Mesodermal cell (in vitro differentiated cells): ENCODE results near the gene TMEM163.
A peak's percentile ranks its signal among the peaks of the same experiment; 100 is the strongest.

Experiments used
- H3K27ac ChIP-seq: 2 replicates; pipeline ENCODE4 v1.7.0; 2013; ENCODE audit warnings: mild to moderate bottlenecking, low read depth, low read length, moderate library complexity; ENCODE audit not compliant: severe bottlenecking
- H3K36me3 ChIP-seq: 2 replicates; pipeline ENCODE4 v1.7.1; 2013; ENCODE audit warnings: mild to moderate bottlenecking, low read length, moderate library complexity; ENCODE audit not compliant: control insufficient read depth, insufficient read depth
- H3K4me1 ChIP-seq: one replicate; pipeline ENCODE4 v1.7.1; 2013; ENCODE audit warnings: mild to moderate bottlenecking, low read length; ENCODE audit not compliant: insufficient read depth, control insufficient read depth, poor library complexity, severe bottlenecking
- H3K4me3 ChIP-seq: 2 replicates; pipeline ENCODE4 v1.7.0; 2013; ENCODE audit warnings: low read length, control low read depth, mild to moderate bottlenecking; ENCODE audit not compliant: insufficient read depth, poor library complexity, severe bottlenecking; ENCODE audit errors: extremely low read depth
- H3K9me3 ChIP-seq: 2 replicates; pipeline ENCODE4 v1.7.1; 2013; ENCODE audit warnings: mild to moderate bottlenecking, low read length, moderate library complexity; ENCODE audit not compliant: control insufficient read depth
- WGBS, 2 experiments: methylation state at CpG; one replicate each; pipeline ENCODE4 v1.1.5; 2013; ENCODE audit warnings: missing lambda C conversion rate in 2 of 2; ENCODE audit not compliant: insufficient coverage in 2 of 2; 5-methylcytosine and 5-hydroxymethylcytosine counted together

Gene TMEM163

DNA sequence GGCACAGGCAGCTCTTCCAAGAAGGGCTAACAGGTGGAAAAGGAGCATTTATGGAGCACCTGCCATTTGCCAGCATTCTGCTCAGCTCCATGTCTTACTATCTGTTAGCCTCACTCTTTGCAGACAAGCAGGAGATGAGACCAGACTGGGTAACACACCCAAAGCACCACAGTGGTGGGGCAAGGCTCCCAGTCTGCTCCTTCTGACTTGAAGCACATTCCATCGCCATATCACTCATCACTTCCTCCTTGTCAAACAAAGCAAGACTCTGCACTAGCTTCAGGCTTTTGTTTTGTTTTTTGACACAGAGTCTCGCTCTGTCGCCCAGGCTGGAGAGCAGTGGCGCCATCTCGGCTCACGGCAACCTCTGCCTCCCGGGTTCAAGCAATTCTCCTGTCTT lies 282.1 kb downstream of the TMEM163 start:
- Histone ChIP-seq H3K9me3 (no peaks in the 10 kb centered on the region), H3K4me3 (no peak overlapping the region), H3K4me1 (peaks cover 14% of the 10 kb centered on the region), H3K36me3 (peaks cover 34% of the 10 kb centered on the region), H3K27ac (no peak overlapping the region)
- 93 to 100% methylated on average over 7 of the region's 7 CpGs for WGBS, 2 experiments

DNA sequence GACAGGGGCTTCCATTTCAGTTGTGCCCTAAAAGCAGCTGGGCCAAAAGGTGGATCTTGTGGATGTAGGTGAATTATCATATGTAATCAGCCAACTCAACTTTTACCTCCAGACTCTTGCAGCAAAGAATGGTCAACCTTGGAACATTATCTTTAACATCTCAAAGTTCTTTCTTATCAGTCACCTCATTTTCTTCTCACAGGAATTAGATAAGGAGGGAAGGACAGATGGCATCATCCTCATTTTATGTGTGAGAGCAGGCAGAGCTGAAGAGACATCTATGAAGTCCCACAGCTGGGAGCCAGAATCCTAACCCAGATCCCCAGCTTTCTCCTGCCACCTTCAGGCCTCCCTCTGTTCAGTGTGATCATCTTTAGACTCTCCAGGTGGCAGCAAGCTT lies 282.9 kb downstream of the TMEM163 start:
- peaks cover 34% of the 10 kb centered on the region for H3K36me3 ChIP-seq
- no peak overlapping the region for H3K4me3 ChIP-seq
- peaks cover 22% of the 10 kb centered on the region for H3K4me1 ChIP-seq
- H3K9me3 ChIP-seq: no peaks in the 10 kb centered on the region
- no peak overlapping the region for H3K27ac ChIP-seq

DNA sequence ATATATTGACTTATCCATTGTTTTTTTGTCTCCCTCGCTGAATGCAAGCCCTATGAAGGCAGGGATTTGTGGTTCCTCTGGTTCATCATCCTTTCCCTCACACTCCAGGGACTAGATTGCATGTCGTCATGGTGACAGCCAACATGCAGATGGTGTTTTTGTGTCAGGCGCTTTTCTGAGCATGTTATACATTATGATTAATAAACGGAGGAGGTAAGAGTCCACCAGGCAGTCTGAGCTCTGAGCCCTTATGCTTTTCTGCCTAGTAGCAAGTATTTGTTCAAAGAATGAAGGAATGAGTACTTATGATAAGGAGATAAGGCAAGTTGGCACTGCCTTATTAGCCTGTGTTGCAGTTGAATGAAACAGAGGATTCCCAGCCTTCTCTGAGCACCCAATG lies 283.3 kb downstream of the TMEM163 start:
- H3K9me3 ChIP-seq: no peaks in the 10 kb centered on the region
- H3K4me3 ChIP-seq: no peak overlapping the region
- WGBS, 2 experiments: 98 to 100% methylated on average over 1 to 4 of the region's 4 CpGs
- no peak overlapping the region for H3K27ac ChIP-seq
- peaks cover 36% of the 10 kb centered on the region for H3K36me3 ChIP-seq
- peaks cover 26% of the 10 kb centered on the region for H3K4me1 ChIP-seq

DNA sequence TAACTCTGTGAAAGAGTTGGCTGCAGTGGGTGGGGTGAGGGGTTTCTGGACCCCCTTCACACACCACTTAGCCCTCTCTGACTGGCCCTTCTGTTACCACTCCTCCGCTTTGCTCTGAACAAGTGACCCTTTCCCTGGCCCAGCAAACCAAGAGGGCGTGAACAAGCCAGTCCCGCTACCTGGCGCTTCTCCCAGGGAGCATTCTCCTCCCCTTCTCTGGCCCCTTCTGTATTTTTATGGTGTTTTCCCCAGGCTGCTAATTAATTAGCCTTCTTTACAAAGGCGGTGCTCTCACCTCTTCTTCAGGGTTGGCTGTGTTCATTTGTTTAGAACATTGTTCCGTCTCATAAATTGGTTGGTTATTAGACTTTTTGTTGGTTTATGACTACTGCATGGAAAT lies 284.8 kb downstream of the TMEM163 start:
- peaks cover 27% of the 10 kb centered on the region for H3K4me1 ChIP-seq
- no peaks in the 10 kb centered on the region for H3K9me3 ChIP-seq
- 98 to 100% methylated on average over 2 to 5 of the region's 6 CpGs for WGBS, 2 experiments
- H3K27ac ChIP-seq: no peak overlapping the region
- H3K36me3 ChIP-seq: peaks cover 40% of the 10 kb centered on the region
- no peak overlapping the region for H3K4me3 ChIP-seq

DNA sequence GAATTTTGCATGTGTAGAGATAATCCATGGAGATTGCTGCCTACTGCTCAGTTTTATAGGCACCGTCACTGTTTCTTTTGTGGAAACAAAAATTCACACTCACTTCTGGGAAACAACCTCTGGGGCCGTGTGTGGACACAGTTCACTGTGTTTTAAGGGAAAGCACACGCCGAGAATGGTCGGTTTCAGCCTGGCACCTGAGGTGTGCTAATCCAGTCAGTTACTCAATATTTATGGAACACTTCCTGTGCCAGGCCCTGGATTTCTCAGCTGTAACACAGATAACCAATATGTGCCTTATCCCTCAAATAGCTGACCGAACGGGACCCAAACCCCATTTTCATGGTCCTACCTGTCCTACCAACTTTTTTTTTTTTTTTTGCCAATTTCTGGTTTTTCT lies 285.3 kb downstream of the TMEM163 start:
- H3K9me3 ChIP-seq: no peaks in the 10 kb centered on the region
- H3K27ac ChIP-seq: no peak overlapping the region
- peaks cover 27% of the 10 kb centered on the region for H3K4me1 ChIP-seq
- 92 to 93% methylated on average over 6 to 7 of the region's 7 CpGs for WGBS, 2 experiments
- no peak overlapping the region for H3K4me3 ChIP-seq
- peaks cover 41% of the 10 kb centered on the region for H3K36me3 ChIP-seq

DNA sequence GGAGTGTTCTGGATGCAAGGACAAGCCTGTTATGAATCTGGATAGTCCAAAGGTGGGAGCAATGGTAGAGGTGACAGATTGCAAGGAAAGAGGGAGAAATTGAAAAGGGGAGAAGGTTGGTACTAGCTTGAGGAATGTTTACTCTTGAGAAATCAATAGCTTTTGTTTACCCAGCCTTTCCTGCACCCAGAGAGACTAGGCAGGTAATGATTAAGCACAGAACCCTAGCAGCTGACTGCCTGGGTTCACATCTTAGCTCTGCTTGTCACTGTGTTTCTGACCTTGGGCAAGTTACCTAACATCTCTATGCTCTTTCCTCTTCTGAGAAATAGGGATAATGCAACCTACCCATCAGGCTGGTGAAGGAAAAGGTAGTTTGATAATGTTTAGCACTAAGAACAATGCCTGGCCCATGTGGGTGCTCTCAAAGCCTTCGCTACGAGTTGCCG lies 286.3 kb downstream of the TMEM163 start:
- no peak overlapping the region for H3K4me3 ChIP-seq
- peak overlapping the region; percentile 81 for H3K27ac ChIP-seq
- peaks cover 48% of the 10 kb centered on the region for H3K36me3 ChIP-seq
- H3K4me1 ChIP-seq: peaks cover 27% of the 10 kb centered on the region
- H3K9me3 ChIP-seq: no peaks in the 10 kb centered on the region
- 85 to 97% methylated on average over 3 of the region's 3 CpGs for WGBS, 2 experiments

DNA sequence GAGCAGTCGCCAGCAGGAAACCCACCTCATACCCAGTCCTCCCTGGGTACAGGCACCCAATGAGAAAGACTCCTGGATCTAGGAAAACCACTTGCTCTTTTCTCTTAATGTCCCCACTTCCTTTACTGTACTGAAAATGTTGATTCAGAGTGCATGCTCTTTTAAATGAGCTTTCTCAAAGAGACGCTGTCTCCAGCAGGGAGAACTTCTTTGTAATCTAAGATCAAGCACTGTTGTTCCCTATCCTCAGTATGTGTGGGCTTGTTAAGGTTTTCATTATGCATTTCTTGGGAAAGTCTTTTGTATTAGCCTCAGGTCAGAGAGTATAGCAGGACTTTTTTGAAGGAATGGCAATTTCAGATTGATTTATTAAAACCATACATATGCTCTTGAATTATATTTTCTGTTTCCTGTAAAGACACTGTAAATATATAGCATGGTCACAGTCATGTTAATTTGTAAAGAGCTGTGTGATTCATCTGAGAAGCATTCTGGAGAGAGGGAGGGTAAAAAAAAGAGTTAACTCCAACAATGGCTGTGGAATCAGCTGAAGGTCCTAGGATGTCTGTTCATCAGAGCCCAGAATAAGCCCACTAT lies 286.9 kb downstream of the TMEM163 start:
- whole genome bisulfite sequencing, 2 experiments: 29% methylated on average over 1 of the region's 2 CpGs; no CpG with 5 or more reads in 1 of the 2 experiments
- Histone ChIP-seq H3K4me3 (no peak overlapping the region), H3K4me1 (peaks cover 27% of the 10 kb centered on the region), H3K9me3 (no peaks in the 10 kb centered on the region), H3K36me3 (peaks cover 44% of the 10 kb centered on the region), H3K27ac (peak overlapping the region; percentile 81)

DNA sequence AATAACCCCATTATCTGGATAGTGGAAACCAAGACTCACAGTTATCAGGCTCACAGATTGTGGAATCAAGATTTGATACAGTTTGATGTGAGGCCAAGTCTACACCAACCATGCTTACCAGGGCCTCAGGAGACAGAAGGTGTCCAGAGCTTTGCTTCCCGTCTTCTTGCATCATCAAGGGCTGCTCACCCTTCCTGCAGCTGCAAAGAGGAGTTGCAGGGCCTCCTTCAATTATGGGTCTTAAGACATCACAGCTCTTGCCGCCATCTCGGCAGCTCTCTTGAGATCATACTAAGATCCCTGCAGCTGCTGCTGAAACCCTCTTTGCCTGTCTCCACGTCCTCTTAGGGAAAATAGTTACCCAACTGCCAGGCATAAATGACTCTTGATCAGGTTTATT lies 288.9 kb downstream of the TMEM163 start:
- H3K4me3 ChIP-seq: no peak overlapping the region
- H3K9me3 ChIP-seq: no peaks in the 10 kb centered on the region
- H3K4me1 ChIP-seq: peaks cover 32% of the 10 kb centered on the region
- WGBS, 2 experiments: 94 to 98% methylated on average over 4 of the region's 4 CpGs
- no peak overlapping the region for H3K27ac ChIP-seq
- peaks cover 32% of the 10 kb centered on the region for H3K36me3 ChIP-seq

DNA sequence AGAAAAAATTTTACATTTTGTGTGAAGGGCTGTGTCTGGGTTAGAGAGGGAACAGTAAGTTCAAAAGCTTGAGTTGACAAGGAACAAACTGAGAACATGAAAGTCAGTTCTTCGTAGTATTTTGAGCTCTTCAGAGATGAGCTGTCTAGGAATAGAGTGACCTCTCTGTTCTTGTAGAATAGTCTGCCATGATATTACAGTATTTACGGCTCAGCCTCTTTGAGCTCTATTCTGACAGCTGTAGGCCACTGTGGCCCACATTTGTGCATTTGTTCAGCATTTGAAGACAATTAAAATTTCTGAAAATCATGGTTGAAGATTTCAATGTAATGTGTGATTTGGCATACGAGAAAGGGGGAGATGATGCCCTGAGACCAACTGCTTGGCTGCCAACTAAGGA lies 292.1 kb downstream of the TMEM163 start:
- 95 to 97% methylated on average over 3 of the region's 3 CpGs for WGBS, 2 experiments
- peaks cover 18% of the 10 kb centered on the region for H3K4me1 ChIP-seq
- H3K27ac ChIP-seq: no peak overlapping the region
- no peak overlapping the region for H3K4me3 ChIP-seq
- no peaks in the 10 kb centered on the region for H3K9me3 ChIP-seq
- H3K36me3 ChIP-seq: peaks cover 30% of the 10 kb centered on the region

DNA sequence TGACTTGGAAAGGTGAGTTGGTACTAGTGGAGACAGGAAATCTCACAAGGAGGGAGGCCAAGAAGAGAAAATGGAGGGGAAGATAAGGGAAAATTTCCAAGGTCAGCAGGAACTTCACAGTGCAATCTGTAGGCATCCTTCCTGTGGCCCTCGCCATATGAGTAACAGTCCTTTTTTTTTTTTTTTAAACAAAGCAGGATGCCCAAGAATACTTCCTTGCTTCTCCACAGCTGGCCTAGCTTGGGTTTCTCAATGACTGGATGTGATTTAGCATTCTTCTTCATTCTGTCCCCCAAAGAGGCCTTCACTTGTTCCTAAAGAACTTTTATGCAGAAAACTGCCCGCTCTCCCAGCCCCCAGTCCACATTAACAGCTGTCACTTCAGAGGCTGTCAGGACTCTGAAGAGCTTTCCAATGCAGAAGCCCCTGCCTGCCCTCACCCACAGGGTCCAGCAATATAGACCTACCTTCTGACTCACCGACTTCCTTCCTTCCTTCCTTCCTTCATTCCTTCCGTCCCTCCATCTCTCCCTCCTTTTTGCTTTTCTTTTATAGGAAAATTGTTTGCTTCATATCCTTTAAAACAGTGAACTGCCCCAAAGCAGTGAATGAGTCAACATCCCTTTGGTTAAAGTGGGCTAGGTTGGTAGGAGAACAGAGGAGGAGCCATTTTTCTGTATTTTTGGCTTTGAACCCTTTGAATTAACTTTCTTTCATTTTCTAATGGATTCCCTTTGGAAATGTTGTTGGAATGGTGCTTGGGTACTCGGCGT lies 292.9 kb downstream of the TMEM163 start:
- no peak overlapping the region for H3K4me3 ChIP-seq
- no peak overlapping the region for H3K27ac ChIP-seq
- 80 to 100% methylated on average over 2 of the region's 6 CpGs for WGBS, 2 experiments
- H3K36me3 ChIP-seq: peaks cover 30% of the 10 kb centered on the region
- peaks cover 10% of the 10 kb centered on the region for H3K4me1 ChIP-seq
- H3K9me3 ChIP-seq: no peaks in the 10 kb centered on the region
